Effector memory CD8-positive, alpha-beta T cell (primary cell): ENCODE measurements around the gene RUNX1.

ENCODE experiments used
- ATAC-seq: fragments of 150-1000 bp; cut with Tn5 transposase; replicated peaks from 2 replicates; pipeline ENCODE4 v1.10.0; 2021; ENCODE audit warnings: mild to moderate bottlenecking, moderate library complexity
- DNase-seq, 3 experiments: peaks; one replicate each; pipeline ENCODE4 v3.0.0; 2021
- H3K27ac Mint-ChIP-seq, 2 donors: one replicate each; pipeline ENCODE4 v1.8.0; 2022; ENCODE audit warnings: mild to moderate bottlenecking in 2 of 2, mixed read lengths in 2 of 2, moderate library complexity in 2 of 2
- H3K27me3 Mint-ChIP-seq, 2 donors: one replicate each; pipeline ENCODE4 v1.8.0; 2022; ENCODE audit warnings: mixed read lengths in 2 of 2
- H3K36me3 Mint-ChIP-seq: one replicate; pipeline ENCODE4 v1.8.0; 2022; ENCODE audit warnings: mild to moderate bottlenecking, moderate library complexity, mixed read lengths; ENCODE audit not compliant: insufficient read depth
- H3K4me1 Mint-ChIP-seq, 2 donors: one replicate each; pipeline ENCODE4 v1.8.0; 2022; ENCODE audit warnings: low read depth in 2 of 2, mixed read lengths in 2 of 2
- H3K4me3 Mint-ChIP-seq, 2 donors: one replicate each; pipeline ENCODE4 v1.8.0; 2022; ENCODE audit warnings: mild to moderate bottlenecking in 2 of 2, mixed read lengths in 2 of 2, moderate library complexity in 2 of 2
- H3K9me3 Mint-ChIP-seq, 2 donors: one replicate each; pipeline ENCODE4 v1.8.0; 2022; ENCODE audit warnings: mixed read lengths in 2 of 2

Gene RUNX1

GRCh38 chr21:34782506-34783360, 266.4 kb downstream of the RUNX1 start:
- ATAC-seq = no peak
- Mint-ChIP-seq H3K27me3 (peaks cover 11 to 35% of the 10 kb centered on the region in 2 donors), H3K27ac (no peak overlapping the region), H3K36me3 (peaks cover 7% of the 10 kb centered on the region), H3K4me3 (no peak overlapping the region), H3K4me1 (peaks cover 5 to 11% of the 10 kb centered on the region in 2 donors), H3K9me3 (no peaks in the 10 kb centered on the region)
- no peak for DNase-seq

GRCh38 chr21:34781526-34781925, 267.6 kb downstream of the RUNX1 start:
- H3K36me3 Mint-ChIP-seq = peaks cover 2% of the 10 kb centered on the region
- DNase-seq (no peak), ATAC-seq (no peak)
- no peak overlapping the region for H3K4me3 Mint-ChIP-seq
- no peak overlapping the region for H3K27ac Mint-ChIP-seq
- peaks cover 19 to 46% of the 10 kb centered on the region in 2 donors for H3K27me3 Mint-ChIP-seq
- H3K9me3 Mint-ChIP-seq = no peaks in the 10 kb centered on the region
- H3K4me1 Mint-ChIP-seq = peaks cover 3 to 8% of the 10 kb centered on the region in 2 donors

GRCh38 chr21:34779860-34780259, 269.2 kb downstream of the RUNX1 start:
- Mint-ChIP-seq H3K9me3 (no peaks in the 10 kb centered on the region), H3K4me1 (peaks cover 0 to 8% of the 10 kb centered on the region in 2 donors), H3K4me3 (no peak overlapping the region), H3K27ac (no peak overlapping the region), H3K36me3 (no peaks in the 10 kb centered on the region), H3K27me3 (peaks cover 31 to 56% of the 10 kb centered on the region in 2 donors)
- DNase-seq = no peak
- ATAC-seq = no peak

GRCh38 chr21:34775793-34776192, 273.3 kb downstream of the RUNX1 start:
- ATAC-seq = no peak
- H3K27me3 Mint-ChIP-seq = peaks cover 34 to 50% of the 10 kb centered on the region in 2 donors

GRCh38 chr21:34774750-34775149, 274.4 kb downstream of the RUNX1 start:
- no peak for DNase-seq
- Mint-ChIP-seq H3K27me3 (peaks cover 31 to 40% of the 10 kb centered on the region in 2 donors), H3K27ac (no peak overlapping the region), H3K9me3 (no peaks in the 10 kb centered on the region), H3K4me3 (no peak overlapping the region), H3K4me1 (no peaks in the 10 kb centered on the region), H3K36me3 (no peaks in the 10 kb centered on the region)
- no peak for ATAC-seq

More at GRCh38 chr21:34775793-34776192, 273.3 kb downstream of the RUNX1 start:
- Mint-ChIP-seq H3K4me3 (no peak overlapping the region), H3K9me3 (no peaks in the 10 kb centered on the region), H3K36me3 (no peaks in the 10 kb centered on the region), H3K4me1 (peaks cover 0 to 8% of the 10 kb centered on the region in 2 donors), H3K27ac (no peak overlapping the region)
- DNase-seq = no peak

GRCh38 chr21:34771512-34772028, 277.5 kb downstream of the RUNX1 start:
- H3K4me3 Mint-ChIP-seq = no peak overlapping the region
- no peaks in the 10 kb centered on the region for H3K4me1 Mint-ChIP-seq
- H3K27me3 Mint-ChIP-seq = peaks cover 16 to 24% of the 10 kb centered on the region in 2 donors
- ATAC-seq = no peak
- no peaks in the 10 kb centered on the region for H3K9me3 Mint-ChIP-seq
- H3K36me3 Mint-ChIP-seq = no peaks in the 10 kb centered on the region
- DNase-seq = no peak
- H3K27ac Mint-ChIP-seq = no peak overlapping the region

- H3K27me3 Mint-ChIP-seq = peaks cover 12 to 17% of the 10 kb centered on the region in 2 donors
- no peak overlapping the region for H3K4me3 Mint-ChIP-seq
- no peaks in the 10 kb centered on the region for H3K9me3 Mint-ChIP-seq
- no peak overlapping the region for H3K27ac Mint-ChIP-seq
- ATAC-seq (no peak), DNase-seq (no peak)
- no peaks in the 10 kb centered on the region for H3K4me1 Mint-ChIP-seq
- no peaks in the 10 kb centered on the region for H3K36me3 Mint-ChIP-seq
Measured at GRCh38 chr21:34770576-34770975, 278.5 kb downstream of the RUNX1 start.

- Mint-ChIP-seq H3K4me1 (no peaks in the 10 kb centered on the region), H3K27ac (no peak overlapping the region), H3K4me3 (no peak overlapping the region), H3K27me3 (peaks cover 0 to 7% of the 10 kb centered on the region in 2 donors), H3K9me3 (no peaks in the 10 kb centered on the region), H3K36me3 (no peaks in the 10 kb centered on the region)
- DNase-seq (no peak), ATAC-seq (no peak)
Measured at GRCh38 chr21:34768326-34768725, 280.8 kb downstream of the RUNX1 start.

GRCh38 chr21:34766862-34767261, 282.2 kb downstream of the RUNX1 start:
- Mint-ChIP-seq H3K9me3 (no peaks in the 10 kb centered on the region), H3K27ac (no peak overlapping the region)

GRCh38 chr21:34765619-34766018, 283.5 kb downstream of the RUNX1 start:
- H3K27ac Mint-ChIP-seq = no peak overlapping the region
- H3K4me1 Mint-ChIP-seq = no peaks in the 10 kb centered on the region
- H3K4me3 Mint-ChIP-seq = no peak overlapping the region
- H3K36me3 Mint-ChIP-seq = no peaks in the 10 kb centered on the region
- H3K27me3 Mint-ChIP-seq = peaks cover 0 to 7% of the 10 kb centered on the region in 2 donors
- no peak for ATAC-seq
- no peaks in the 10 kb centered on the region for H3K9me3 Mint-ChIP-seq
- DNase-seq = no peak

More at GRCh38 chr21:34766862-34767261, 282.2 kb downstream of the RUNX1 start:
- H3K4me3 Mint-ChIP-seq = no peak overlapping the region
- no peaks in the 10 kb centered on the region for H3K4me1 Mint-ChIP-seq
- no peak for ATAC-seq
- DNase-seq = no peak
- H3K36me3 Mint-ChIP-seq = no peaks in the 10 kb centered on the region
- H3K27me3 Mint-ChIP-seq = peaks cover 0 to 7% of the 10 kb centered on the region in 2 donors

GRCh38 chr21:34764715-34765284, 284.3 kb downstream of the RUNX1 start:
- no peak for ATAC-seq
- no peak for DNase-seq
- Mint-ChIP-seq H3K27ac (no peak overlapping the region), H3K4me1 (no peaks in the 10 kb centered on the region), H3K36me3 (no peaks in the 10 kb centered on the region), H3K4me3 (no peak overlapping the region), H3K9me3 (no peaks in the 10 kb centered on the region), H3K27me3 (peaks cover 0 to under 1% of the 10 kb centered on the region in 2 donors)

- DNase-seq = no peak
- no peak overlapping the region for H3K4me3 Mint-ChIP-seq
- ATAC-seq = no peak
- peak overlapping the region in 1 of 2 donors; percentile 36 for H3K27ac Mint-ChIP-seq
- no peaks in the 10 kb centered on the region for H3K36me3 Mint-ChIP-seq
- H3K9me3 Mint-ChIP-seq = no peaks in the 10 kb centered on the region
- no peaks in the 10 kb centered on the region for H3K4me1 Mint-ChIP-seq
- no peaks in the 10 kb centered on the region for H3K27me3 Mint-ChIP-seq
Measured at GRCh38 chr21:34762786-34763185, 286.3 kb downstream of the RUNX1 start.

- ATAC-seq (no peak), DNase-seq (no peak)
- no peaks in the 10 kb centered on the region for H3K4me1 Mint-ChIP-seq
- no peaks in the 10 kb centered on the region for H3K27me3 Mint-ChIP-seq
- no peak overlapping the region for H3K4me3 Mint-ChIP-seq
- H3K27ac Mint-ChIP-seq = no peak overlapping the region
- H3K36me3 Mint-ChIP-seq = no peaks in the 10 kb centered on the region
- H3K9me3 Mint-ChIP-seq = no peaks in the 10 kb centered on the region
Measured at GRCh38 chr21:34761758-34762330, 287.3 kb downstream of the RUNX1 start.
